Measurements from ENCODE around the gene NMNAT1. TPM values are rescaled to one million over a fixed set of nuclear protein-coding genes. Genes with fewer than 3 reads are reported as not detected.
"Not testable (repeated sequence)": the region's sequence is repeated elsewhere in the genome, so short reads cannot be mapped to it uniquely, and the experiment has no call there.

NMNAT1 gene
- 9.8 and 12.4 TPM in 2 replicates for total RNA-seq
- 14.3 TPM for polyA plus RNA-seq (2012)

DNA sequence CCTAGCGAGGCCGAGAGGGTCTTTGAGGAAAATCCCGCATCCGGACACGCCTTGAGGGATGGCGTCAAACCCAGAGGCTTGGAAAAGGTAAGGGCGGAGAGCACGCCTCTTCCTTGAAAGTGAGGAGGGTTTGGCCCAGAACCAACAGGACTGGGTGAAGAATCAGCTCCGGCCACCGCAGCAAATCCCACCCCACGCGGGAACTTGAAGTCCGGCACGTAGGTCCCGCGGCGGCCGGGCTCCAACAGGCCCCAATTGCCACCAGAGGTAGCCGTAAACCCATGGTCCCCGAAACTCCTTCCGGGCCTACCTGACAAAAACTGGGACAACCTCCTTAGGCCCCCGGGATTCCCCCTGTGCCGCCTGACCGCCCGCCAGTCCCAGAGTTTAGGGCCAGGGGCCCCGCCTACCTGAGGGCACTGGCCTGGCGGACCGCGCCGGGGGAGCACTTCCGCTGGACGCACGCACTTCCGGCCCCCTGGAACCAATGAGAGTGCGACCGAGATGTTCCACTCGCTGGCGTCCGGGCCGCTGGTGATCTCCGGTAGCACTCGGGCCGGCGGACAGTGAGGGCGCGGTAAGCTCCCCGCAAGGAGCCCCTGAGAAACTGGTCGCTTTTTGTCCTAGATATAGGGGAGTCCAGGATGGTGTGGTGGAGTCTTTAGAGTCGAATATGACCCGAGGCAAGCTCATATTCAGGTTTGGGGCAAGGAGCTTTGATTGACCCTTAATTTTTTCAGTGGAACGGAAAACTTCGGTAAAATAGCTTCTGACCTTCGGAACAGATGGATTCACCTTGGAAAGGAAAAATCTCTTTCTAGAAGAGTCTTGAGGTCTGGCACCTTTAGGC lies at the start of gene NMNAT1, which contains the start of gene LZIC:
Gene NMNAT1 (plus strand): TSS at position 537 of the 850 bp plus-strand sequence. CDS start 28,599 bp downstream, outside the sequence.
Gene LZIC (minus strand): TSS at position 453 of the 850 bp plus-strand sequence. CDS start 6,772 bp downstream, outside the sequence.
- DNase-seq (ENCODE audit: low read depth) = peak; percentile 94

DNA sequence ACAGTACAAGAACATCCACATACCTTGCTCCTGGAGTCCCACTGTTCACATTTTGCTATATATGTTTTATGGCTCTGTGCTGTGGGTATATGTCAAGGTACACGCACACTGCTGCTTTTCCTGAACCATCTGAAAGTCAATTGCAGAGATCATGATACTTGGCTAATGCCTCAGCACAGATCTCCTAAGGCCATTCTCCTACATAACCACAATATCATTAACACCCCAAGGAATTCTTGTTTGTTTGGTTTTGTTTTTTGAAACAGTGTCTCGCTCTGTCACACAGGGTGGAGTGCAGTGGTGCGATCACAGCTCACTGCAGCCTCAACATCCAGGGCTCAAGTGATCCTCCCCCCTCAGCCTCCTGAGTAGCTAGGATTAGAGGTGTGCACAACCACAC lies 49.2 kb upstream of the NMNAT1 start:
- DNase-seq (ENCODE audit: low read depth) = no peak

DNA sequence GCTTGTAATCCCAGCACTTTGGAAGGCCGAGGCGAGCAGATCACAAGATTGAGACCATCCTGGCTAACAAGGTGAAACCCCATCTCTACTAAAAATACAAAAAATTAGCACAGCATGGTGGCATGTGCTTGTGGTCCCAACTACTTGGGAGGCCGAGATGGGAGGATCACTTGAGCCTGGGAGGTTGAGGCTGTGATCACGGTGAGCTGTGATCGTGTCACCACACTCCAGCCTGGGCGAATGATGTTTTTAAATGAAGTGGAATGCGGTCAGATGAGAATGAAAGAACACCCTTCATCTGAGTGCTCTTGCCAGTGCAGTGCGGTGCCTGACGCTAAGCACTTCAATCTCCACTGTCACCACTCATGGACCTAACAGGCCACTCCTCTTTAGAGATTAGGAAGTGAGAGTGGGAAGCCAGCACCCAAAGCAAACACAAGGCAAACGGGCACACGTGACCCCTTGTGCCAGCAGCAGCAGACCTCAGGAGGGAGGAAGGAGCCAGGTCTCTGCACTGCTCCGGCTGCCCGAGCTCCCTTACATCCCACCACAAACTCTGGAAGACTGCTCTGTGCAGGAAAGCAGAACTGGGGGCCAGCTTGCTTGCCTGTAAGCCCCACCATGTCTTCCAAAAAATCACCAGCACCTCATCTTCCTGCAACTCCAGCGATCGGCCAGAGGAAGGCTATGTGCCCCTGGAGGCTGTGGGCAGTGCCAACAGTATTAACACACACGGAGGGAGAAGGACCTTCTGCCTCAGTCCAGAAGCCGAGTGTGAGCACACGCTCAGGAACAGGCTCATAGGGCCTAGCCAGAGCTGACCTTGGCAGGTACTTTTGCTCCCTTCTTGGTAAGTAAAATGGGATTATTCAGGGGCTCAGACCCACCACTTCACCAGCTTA lies 42.9 kb upstream of the NMNAT1 start:
- DNase-seq (ENCODE audit: low read depth) = no peak

DNA sequence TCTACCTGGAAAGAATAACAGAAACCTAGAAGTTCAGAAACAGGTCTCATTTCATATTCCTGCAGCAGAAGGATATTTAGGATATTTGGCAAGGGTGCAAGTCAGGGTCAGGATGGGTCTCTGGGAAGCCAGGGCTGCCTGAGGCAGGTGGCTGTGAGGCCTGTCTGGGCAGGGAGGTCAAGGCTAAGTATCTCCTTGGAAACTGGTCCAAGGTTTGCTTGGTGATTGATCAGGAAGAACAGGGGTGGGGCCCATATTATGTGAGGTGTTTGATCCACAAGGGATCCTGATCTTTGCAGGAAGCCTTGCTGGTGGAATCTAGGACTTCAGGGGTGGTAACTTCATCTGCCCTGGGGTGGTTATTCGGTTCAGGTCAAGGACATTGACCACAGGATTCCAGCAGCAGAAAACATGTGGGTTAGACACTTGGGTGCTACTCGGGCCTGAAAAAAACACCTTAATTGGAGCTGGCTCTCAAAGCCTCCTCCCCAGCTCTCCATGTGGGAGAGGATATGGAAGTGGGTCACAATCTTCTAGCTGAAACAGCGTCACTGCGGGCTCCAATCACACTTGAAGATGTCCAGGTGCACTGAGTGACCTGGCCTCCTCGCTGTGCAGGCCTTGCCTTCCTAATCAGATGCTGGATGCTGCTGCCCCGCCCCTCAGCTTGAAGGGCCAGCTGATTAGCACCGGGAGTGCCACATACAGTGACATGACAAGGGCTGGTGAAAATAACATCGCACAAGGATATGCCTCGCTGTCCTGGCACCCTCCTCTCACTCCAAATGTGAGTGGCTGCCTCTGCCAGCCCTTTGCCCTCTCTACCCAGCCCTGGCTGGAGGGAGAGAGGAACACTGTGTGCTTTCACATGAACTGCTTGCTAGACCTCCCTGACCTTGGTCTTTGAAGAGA lies 41.9 kb upstream of the NMNAT1 start:
- no peak for DNase-seq (ENCODE audit: low read depth)

DNA sequence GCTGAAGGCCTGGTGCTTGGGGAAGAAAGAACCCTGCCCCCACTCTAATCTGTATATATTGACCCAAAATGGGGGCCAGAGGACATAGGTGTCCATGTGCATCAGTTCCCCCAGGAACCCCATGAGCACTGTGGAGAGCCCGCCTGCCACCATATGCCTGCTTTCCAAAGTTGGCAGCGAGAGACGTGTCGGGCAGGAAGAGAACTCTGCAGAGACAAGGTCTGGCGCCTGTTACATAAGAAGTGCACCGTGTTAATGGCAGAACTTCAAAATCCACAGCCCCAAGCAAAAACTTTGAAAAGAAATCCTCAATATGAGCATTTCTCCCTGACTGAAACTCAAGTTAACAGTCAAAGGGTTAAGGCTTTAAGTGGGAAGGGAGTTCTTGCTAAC lies 41.2 kb upstream of the NMNAT1 start:
- DNase-seq (ENCODE audit: low read depth) = no peak

DNA sequence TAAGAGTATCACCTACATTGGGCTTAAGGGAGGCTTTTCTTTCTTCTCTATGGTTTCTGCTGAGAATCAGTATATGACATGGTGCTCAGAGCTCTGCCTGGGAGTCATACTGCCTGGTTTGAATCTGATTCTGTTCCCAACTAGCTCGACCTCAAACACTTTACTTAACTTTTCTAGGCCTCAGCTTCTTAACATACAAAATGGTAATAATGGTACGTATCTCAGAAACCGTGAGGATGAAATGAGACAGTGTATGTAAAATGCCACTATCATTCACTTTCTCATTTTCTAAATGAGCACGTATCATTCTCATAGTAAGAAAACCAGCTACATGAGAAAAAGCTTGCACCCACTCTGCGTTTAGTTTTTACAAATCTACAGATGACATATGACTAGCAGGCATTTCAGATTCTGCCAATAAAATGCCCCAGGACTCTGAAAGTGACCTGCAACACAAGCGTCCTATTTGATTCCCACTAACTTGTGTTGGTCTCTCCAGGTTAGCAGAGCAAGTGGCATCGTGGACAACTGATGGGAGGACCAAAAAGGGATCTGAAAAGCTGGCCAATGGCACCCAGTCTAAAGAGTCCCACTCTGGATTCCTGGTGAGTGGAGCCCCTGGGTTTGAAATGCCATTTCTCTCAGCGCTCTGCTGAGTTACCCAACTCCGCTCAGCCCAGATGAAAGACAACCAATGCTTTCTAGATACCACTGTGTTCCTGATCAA lies 39.3 kb upstream of the NMNAT1 start:
- DNase-seq (ENCODE audit: low read depth) = no peak

DNA sequence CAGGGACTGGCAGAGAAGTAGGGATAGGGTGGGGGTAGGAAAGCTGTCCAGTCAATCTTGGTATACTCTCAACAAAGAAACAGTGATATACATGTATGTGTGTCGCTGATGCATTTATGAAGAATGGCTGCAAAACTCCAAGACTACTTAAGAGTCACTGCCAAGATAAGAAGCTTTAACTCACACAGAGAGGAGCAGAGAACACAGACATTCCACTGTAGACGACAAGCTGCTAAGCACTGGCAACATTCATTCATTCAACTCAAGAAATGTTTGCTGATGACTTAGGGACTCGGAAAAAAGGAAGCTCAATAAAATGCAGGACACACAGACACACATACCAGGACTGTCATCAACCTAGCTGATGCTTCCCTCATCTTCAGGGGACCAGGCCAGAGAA lies 38.7 kb upstream of the NMNAT1 start:
- DNase-seq (ENCODE audit: low read depth) = no peak

DNA sequence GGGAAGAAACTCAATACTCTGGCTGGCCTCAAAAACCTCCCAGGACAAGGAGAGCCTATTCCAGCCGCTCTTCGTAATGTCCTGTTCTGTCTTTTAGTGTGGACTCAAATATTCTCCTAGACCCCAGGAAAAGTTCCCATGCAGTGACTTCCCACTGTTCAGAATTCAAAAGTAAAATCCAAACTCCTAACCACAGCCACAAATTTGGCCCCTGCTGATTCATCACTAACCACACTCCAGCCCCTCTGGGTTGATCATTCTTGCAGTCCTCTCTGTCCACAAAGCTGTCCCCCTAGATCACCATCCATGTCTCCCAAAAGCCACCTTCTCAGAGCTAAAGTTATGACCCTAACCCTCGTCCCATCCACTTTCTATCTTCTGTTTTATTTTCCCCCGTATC lies 38.3 kb upstream of the NMNAT1 start:
- DNase-seq (ENCODE audit: low read depth) = peak; percentile 41

DNA sequence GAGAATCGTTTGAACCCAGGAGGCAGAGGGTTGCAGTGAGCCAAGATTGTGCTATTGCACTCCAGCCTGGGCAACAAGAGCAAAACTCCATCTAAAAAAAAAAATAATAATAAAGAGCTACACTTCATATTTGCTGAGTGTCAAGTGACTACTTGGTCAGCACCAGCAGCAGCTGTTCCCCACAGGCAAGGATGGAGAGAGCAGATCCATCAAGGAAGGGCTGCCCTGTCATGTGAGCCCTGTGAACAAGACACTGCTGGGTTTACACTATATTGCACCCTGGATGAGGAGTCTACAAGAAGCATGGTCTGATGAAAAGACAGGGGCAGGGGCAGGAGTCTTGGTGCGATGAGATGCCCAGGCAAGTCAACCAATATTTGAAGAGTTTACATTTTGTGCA lies 36.8 kb upstream of the NMNAT1 start:
- peak; percentile 53 for DNase-seq (ENCODE audit: low read depth)

DNA sequence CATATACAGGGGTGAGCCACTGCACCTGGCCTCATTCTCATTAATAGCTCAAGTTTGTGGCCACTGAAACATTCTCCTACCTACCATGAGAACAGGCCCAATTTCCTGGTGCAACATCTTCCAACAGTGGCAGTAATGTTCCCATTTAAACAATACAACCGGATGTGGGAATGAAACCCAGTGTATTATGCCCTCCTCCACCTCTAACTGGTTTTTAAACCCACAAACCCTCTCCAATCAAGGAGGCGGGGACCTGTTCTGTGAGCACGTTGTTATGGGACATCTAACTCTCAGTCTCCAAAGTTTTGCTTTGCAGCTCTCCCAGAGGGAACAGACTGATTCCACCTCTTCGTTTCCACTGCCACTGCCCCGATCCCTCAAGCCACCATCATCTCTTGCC lies 35.8 kb upstream of the NMNAT1 start:
- DNase-seq (ENCODE audit: low read depth) = no peak

DNA sequence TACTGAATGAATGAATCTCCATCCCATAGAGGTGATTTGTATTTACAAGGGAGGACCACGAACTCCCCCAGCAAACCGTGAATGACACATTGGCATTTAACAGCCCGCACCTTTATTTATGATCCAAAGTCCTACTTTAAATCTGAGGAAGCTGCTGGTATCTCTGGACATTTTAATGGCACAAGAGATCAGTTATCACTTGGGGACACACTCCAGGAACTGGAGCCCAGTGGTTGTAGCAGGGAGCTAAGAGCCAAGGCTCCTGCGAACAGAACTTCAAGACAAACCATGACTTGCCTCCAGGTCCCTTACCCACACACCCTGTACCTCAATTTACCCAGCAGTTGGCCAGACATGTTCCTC lies 34.4 kb upstream of the NMNAT1 start:
- no peak for DNase-seq (ENCODE audit: low read depth)

DNA sequence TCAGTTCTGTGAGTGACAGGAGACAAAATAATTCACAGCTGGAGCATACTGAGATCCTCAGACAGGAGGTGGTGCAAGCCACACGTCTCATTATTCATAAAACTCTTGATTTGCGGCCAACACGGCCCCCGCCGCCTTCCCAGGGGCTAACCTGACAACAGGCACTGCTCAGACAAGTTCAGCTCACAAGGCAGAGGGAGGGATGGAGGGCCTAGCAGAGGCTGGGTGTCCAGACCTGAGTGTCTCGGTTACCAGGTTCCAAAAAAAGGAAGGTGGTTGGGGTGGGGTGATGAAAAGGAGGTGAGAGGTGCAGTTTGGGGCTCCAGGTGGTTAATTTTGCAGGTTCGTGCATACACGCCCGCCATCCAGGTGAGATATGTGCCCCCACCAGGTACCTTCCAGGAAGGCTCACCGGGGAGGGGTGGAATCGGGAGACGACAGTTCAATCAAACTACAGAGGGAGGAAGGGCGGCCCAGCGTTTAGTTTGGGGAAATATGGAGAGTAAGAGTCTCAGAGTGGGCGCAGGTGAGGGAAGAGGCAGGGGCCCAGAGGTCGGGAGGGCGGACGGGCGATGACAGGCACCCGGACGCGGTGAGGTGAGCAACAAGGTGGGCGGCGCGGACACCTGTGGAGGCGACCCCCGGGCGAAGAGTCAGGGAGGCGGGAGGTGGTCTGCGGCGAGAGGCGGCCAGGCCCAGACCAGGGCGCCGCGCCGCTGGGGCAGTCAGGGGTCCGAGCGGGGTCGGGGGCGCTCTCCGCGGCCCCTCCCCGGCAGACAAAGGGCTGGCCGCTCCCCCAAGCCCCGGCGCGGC lies 33.8 kb upstream of the NMNAT1 start:
- no peak for DNase-seq (ENCODE audit: low read depth)

DNA sequence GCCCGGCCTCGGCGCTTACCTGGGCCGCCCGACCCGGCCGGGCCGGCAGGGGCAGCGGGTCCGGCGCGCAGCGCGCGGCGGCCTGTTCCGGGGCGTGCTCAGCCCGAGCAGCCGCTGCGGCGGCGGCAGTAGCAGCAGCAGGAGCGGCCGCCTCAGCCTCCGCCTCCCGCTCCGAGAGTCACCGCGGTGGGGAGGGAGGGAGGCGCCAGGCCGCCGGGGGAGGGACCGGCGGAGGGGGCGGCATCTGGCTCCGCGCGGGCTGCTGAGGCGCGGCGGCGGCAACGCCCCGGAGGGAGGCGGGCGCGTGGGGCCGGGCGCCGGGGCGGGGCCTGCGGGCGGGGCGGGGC lies 33.2 kb upstream of the NMNAT1 start, which contains the start of gene CTNNBIP1:
Gene CTNNBIP1 (minus strand): TSS at position 194 of the 347 bp plus-strand sequence. CDS start 38,205 bp downstream, outside the sequence.
- DNase-seq (ENCODE audit: low read depth) = no peak

DNA sequence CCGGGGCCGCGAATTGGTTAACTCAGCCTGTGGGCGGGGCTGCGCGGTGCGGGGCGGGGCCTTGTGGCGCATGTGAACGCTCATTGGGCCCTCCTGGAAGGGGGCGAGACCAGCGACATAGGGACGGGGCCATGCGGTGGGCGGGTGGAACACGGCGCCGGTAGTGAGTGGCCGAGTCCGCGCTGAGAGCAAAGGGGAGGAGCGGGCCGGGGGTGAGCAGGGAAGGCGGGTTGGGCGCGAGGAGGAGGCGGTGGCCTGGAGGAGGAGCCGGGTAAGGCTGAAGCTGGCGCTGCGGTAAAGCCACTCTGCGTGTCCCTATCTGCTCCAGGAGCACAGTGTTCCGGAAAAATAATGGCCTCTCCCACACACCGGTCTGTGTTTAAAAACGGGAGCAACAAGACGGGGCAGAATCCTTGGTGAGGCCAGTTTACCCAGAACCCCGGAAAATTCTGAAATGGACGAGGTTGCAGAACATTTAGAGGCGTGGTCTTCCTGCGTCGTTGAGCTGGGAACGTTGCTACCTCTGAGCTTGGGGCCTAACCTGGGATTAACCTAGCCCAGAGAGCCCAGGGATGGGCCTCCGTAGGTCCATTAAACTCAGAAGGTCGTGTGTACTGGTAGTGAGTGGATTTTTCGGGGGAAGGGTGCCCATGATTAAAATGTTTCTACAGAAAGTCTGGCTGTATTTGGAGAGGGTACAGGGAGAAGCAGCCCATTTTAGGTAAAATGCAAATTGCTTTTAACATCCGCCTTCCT lies 32.7 kb upstream of the NMNAT1 start:
- peak; percentile 99 for DNase-seq (ENCODE audit: low read depth)

DNA sequence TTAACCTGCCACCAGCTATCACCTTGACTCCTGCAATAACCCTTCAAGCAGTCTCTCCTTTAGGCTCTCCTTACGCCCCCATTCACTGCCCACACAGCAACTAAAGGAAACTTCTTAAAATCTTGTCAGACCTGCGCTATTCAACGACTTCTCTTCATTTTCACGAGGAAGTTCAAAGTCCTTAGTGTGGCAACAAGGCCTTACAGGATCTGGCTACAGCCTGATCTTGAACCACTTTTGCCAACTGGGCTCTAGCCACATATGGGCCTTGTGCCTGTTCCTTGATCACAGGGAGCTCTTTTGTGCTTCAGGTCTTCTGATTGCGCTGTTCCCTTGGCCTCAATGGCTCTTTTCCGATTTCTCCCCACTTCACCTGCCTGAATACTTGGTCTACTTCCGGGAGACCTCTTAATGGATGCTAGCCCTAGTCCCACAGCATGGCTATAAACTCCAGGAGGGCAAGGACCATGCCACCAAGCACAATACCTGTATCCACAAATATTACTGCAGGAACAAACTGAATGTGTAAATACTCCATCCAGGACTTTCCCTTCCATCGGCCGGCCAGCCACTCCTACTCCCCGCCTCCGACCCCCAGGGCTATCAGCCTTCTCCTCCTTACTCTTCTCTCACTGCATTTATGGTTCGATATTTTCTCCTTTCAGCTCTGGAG lies 30.9 kb upstream of the NMNAT1 start:
- no peak for DNase-seq (ENCODE audit: low read depth)

DNA sequence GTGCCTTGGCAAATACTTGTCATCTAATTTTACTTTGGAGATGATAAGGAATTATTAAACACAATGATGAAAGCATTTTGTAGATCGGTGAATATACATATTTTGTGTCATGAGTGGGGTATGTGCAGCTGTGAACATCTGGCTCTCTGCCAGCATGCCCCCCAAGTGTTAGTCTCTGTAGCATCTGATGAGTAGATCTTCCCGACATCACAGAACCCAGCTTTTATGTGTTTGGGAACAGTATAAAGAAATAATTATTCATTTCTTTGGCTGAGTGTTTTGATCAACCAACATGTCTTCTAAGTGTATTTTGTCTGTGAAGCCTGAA lies 28.7 kb upstream of the NMNAT1 start:
- DNase-seq (ENCODE audit: low read depth) = no peak

DNA sequence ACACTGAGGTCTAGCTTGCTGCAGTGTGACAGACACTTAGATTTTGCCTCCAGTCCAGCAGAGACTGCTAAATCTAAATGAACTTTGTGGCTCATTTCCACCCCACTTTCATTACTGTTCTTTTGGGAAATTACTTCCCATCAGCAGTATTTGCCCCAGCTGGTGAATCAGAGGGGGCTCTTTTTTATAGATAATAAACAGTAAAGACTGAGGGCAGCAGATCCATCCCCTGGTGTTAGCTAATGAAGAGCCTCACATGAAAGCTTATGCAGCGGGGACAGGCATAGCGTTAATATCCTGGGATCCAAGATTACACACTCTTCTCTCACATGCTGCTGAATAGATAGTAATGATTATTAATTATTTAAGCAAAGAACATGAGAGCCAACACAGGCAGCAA lies 26.8 kb upstream of the NMNAT1 start:
- DNase-seq (ENCODE audit: low read depth) = no peak

DNA sequence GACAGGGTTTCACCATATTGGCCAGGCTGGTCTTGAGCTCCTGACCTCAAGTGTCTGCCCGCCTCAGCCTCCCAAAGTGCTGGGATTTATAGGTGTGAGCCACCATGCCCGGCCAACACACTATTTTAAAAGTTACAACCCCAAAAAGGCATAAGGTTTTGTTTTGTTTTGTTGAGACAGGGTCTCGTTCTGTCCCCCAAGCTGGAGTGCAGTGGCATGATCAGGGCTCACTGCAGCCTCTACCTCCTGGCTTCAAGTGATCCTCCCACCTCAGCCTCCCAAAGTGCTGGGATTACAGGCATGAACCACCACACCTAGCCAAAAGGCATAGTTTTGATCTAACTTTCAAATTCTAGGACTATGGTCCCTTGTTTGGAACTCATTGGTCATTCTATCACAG lies 25.8 kb upstream of the NMNAT1 start:
- not testable (repeated sequence) for DNase-seq (ENCODE audit: low read depth)

All from myocyte (in vitro differentiated cells).